ENCODE measurements around the gene TGM5.

DNA sequence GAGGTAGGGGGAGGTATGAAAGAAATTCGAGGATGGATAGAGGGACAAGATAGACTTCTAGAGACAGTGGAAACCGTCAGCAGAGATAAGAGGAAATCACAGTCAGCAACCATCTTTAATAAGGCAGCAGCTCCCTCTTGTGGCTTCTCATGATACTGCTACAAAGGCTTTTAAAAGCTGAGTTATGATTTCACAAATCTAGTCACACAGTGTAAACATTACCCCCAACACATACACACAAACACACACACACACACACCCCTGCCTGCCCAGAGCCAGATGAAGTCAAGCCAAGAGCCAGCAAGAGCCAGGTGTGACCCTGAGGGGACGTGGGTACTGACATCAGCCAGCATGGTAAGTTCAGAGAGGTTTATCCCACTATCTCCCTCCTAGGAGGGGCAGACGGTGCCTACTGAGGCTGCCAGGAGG is 18.9 kb upstream of the TGM5 start:
- no peak for TF ChIP-seq POLR2A (IDR thresholded peaks at IDR 0.05; ENCODE audit: low read depth, low read length)
- no peak for TF ChIP-seq POLR2AphosphoS5 (IDR thresholded peaks at IDR 0.05; ENCODE audit: low read depth, low read length)
